GM18498 (cell line): ENCODE measurements around the gene ZNF586.
"Not testable (repeated sequence)": the region's sequence is repeated elsewhere in the genome, so short reads cannot be mapped to it uniquely, and the experiment has no call there.

ENCODE experiments used
- ATAC-seq: cut with Tn5 transposase; IDR thresholded peaks from one replicate; pipeline ENCODE4 v1.9.1; 2021; ENCODE audit warnings: mild to moderate bottlenecking, moderate library complexity; ENCODE audit not compliant: unreplicated experiment

Gene ZNF586

DNA sequence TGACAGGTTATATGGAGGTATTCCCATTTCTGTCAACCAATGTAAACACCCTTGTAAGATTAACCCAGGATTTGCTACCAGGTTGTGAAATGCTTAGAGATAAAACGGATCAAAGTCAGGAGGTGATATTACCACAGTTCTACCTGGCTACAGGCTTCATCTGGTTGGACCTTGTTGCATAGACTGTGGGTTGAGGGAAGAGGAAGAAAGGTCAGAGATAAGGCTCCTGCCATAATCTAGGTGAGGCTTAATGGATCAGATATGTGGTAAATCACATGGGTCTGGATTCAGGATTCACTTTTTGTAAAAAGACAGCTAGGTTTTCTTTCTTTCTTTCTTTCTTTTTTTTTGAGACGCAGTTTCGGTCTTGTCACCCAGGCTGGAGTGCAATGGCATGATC is 52.0 kb downstream of the ZNF586 start:
- not testable (repeated sequence) for ATAC-seq

DNA sequence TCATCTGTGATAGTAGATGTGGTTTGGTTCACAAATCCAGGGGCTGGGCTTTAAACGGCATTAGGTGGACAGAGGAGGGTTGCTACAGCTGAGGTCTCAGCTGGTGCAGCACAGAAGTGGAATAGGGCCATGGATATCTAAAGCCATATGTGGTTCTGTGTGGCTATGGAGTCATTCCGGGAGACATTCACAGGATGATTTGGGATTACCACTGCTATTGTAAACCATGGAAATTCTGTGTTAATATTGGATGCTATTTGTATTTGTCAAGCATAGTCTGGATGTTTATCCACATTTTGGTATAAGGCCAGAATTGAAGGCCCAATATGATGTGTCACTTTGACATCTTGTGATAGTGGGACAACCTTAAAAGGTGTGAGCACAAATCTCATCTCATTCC is 53.7 kb downstream of the ZNF586 start:
- ATAC-seq = not testable (repeated sequence)

DNA sequence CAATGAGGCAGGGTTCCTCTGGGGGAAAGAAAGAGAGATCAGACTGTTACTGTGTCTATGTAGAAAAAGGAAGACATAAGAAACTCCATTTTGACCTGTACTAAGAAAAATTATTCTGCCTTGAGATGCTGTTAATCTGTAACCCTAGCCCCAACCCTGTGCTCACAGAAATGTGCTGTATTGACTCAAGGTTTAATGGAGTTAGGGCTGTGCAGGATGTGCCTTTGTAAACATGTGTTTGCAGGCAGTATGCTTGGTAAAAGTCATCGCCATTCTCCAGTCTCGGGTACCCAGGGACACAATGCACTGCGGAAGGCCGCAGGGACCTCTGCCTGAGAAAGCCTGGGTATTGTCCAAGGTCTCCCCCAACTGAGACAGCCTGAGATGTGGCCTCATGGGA is 54.1 kb downstream of the ZNF586 start:
- ATAC-seq = not testable (repeated sequence)

DNA sequence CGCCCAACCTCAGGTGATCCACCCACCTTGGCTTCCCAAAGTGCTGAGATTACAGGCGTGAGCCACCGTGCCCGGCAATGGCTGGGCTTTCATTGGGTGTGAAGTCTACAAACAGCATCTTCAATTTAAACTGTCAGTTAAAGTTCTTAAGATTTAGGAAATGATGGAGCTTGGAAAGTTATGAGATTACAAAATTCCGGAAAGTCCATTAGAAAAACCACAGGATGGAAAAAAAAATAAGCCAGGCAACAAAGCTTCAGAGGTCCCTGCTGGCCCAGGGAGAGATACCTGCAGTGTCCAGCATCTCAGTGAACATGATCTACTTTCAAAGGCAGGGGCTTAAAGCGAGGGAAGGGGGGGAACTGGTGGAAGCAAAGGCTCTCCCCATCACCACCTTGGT is 56.0 kb downstream of the ZNF586 start:
- no peak for ATAC-seq

DNA sequence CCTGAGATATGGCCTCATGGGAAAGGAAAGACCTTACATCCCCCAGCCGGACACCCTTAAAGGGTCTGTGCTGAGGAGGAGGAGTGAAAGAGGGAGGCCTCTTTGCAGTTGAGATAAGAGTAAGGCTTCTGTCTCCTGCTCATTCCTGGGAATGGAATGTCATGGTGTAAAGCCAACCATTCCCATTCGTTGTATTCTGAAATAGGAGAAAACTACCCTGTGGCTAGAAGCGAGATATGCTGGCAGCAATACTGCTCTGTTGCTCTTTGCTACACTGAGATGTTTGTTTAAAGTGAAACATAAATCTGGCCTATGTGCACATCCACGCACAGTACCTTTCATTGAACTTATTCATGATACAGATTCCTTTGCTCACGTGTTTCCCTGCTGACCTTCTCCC is 59.8 kb downstream of the ZNF586 start:
- ATAC-seq = no peak

DNA sequence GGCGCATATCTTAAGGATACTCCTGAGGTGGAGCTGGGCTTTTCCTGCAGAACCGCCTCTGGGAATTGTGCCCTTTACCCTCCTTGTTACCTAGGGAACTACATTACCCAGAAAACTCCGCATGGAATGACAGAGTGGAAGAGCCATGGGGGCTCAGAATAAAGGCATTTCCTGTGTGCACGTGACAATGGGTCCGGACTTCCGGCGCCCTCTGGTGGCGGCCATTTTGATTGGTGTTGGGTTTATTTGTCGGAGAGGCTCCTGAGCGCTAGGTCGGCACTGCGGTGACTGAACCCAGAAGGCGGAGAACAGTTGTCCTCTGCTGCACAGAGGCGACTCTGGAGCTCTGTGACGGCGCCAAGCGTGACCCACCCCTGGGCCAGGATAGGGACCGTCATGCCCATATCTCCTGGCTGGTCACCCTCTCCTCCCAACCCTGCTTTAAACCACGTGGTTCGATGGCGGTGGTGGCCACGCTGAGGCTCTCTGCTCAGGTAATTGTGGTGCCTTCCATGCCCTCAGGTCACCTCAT is 60.7 kb downstream of the ZNF586 start, which contains the start of gene ZNF587B:
ZNF587B (plus strand) TSS at position 229 of the 532 bp plus-strand sequence; CDS start at position 459, 230 bp downstream.
- no peak for ATAC-seq
